H9 (cell line): ENCODE data around the gene TSPAN1. TPM values are rescaled to one million over a fixed set of nuclear protein-coding genes. Genes with fewer than 3 reads are reported as not detected.

ENCODE experiments used
- DNase-seq: peaks from one replicate; pipeline ENCODE4 v3.0.0-alpha.2; 2017
- H2AFZ ChIP-seq: one replicate; pipeline ENCODE4 v1.6.1; 2013; ENCODE audit warnings: mild to moderate bottlenecking, low read length, control low read depth, moderate library complexity
- H2AK5ac ChIP-seq: 2 replicates; pipeline ENCODE4 v1.6.1; 2013; ENCODE audit warnings: low read length, control low read depth, mixed read lengths; ENCODE audit not compliant: insufficient read length
- H2BK120ac ChIP-seq: one replicate; pipeline ENCODE4 v1.6.1; 2013; ENCODE audit warnings: low read depth, mild to moderate bottlenecking, low read length, control low read depth, inconsistent platforms; ENCODE audit not compliant: poor library complexity, severe bottlenecking
- H2BK12ac ChIP-seq: 2 replicates; pipeline ENCODE4 v1.6.1; 2013; ENCODE audit warnings: low read length, control low read depth, mixed read lengths, low read depth; ENCODE audit not compliant: insufficient read length
- H2BK15ac ChIP-seq: 2 replicates; pipeline ENCODE4 v1.6.1; 2013; ENCODE audit warnings: low read depth, low read length, control low read depth
- H2BK20ac ChIP-seq: one replicate; pipeline ENCODE4 v1.6.1; 2013; ENCODE audit warnings: low read depth, mild to moderate bottlenecking, low read length, control low read depth, inconsistent platforms; ENCODE audit not compliant: poor library complexity, severe bottlenecking
- H2BK5ac ChIP-seq: 2 replicates; pipeline ENCODE4 v1.6.1; 2013; ENCODE audit warnings: low read length, control low read depth, mixed read lengths; ENCODE audit not compliant: insufficient read length
- H3K14ac ChIP-seq: 2 replicates; pipeline ENCODE4 v1.6.1; 2013; ENCODE audit warnings: low read length, control low read depth; ENCODE audit not compliant: insufficient read depth
- H3K18ac ChIP-seq: 2 replicates; pipeline ENCODE4 v1.6.1; 2013; ENCODE audit warnings: low read depth, mild to moderate bottlenecking, mixed read lengths, low read length, control low read depth; ENCODE audit not compliant: insufficient read length
- H3K23ac ChIP-seq: 2 replicates; pipeline ENCODE4 v1.6.1; 2013; ENCODE audit warnings: low read length, control low read depth, mixed read lengths, low read depth; ENCODE audit not compliant: insufficient read length
- H3K23me2 ChIP-seq: 2 replicates; pipeline ENCODE4 v1.6.1; 2013; ENCODE audit warnings: low read depth, mild to moderate bottlenecking, mixed read lengths, low read length, control low read depth; ENCODE audit not compliant: insufficient read length, poor library complexity, severe bottlenecking
- H3K27ac ChIP-seq: 2 replicates; pipeline ENCODE4 v1.5.1; 2013; ENCODE audit warnings: low read length, control low read depth, mixed read lengths, low read depth; ENCODE audit not compliant: insufficient read length
- H3K27me3 ChIP-seq: 2 replicates; pipeline ENCODE4 v1.6.1; 2013; ENCODE audit warnings: low read length, control low read depth, inconsistent platforms; ENCODE audit not compliant: insufficient read depth
- H3K4ac ChIP-seq: 2 replicates; pipeline ENCODE4 v1.6.1; 2013; ENCODE audit warnings: low read depth, mild to moderate bottlenecking, control low read depth, inconsistent platforms, low read length, moderate library complexity
- H3K4me1 ChIP-seq: 2 replicates; pipeline ENCODE4 v1.6.1; 2013; ENCODE audit warnings: low read length, control low read depth, inconsistent platforms; ENCODE audit not compliant: insufficient read depth
- H3K4me2 ChIP-seq: 2 replicates; pipeline ENCODE4 v1.6.1; 2013; ENCODE audit warnings: low read length, control low read depth, mixed read lengths; ENCODE audit not compliant: insufficient read length, insufficient read depth
- H3K56ac ChIP-seq: 2 replicates; pipeline ENCODE4 v1.6.1; 2013; ENCODE audit warnings: low read depth, mild to moderate bottlenecking, mixed read lengths, low read length, control low read depth; ENCODE audit not compliant: insufficient read length
- H3K79me1 ChIP-seq: 2 replicates; pipeline ENCODE4 v1.6.1; 2013; ENCODE audit warnings: low read depth, mild to moderate bottlenecking, moderate library complexity, low read length, control low read depth, inconsistent platforms; ENCODE audit not compliant: insufficient read depth, poor library complexity, severe bottlenecking
- H3K79me2 ChIP-seq: 2 replicates; pipeline ENCODE4 v1.6.1; 2013; ENCODE audit warnings: low read length, control low read depth, inconsistent platforms; ENCODE audit not compliant: insufficient read depth
- H3K9ac ChIP-seq: 2 replicates; pipeline ENCODE4 v1.6.1; 2013; ENCODE audit warnings: low read length, control low read depth, mixed read lengths; ENCODE audit not compliant: insufficient read length; ENCODE audit errors: extremely low read depth
- H3K9me3 ChIP-seq: one replicate; pipeline ENCODE4 v1.6.1; 2013; ENCODE audit warnings: low read depth, low read length, inconsistent platforms; ENCODE audit not compliant: control insufficient read depth
- H3T11ph ChIP-seq: one replicate; pipeline ENCODE4 v1.6.1; 2013; ENCODE audit warnings: mild to moderate bottlenecking, low read length, control low read depth, inconsistent platforms
- H4K20me1 ChIP-seq: one replicate; pipeline ENCODE4 v1.6.1; 2013; ENCODE audit not compliant: control insufficient read depth, insufficient read length, insufficient read depth
- H4K5ac ChIP-seq: 2 replicates; pipeline ENCODE4 v1.6.1; 2013; ENCODE audit warnings: low read depth, mild to moderate bottlenecking, mixed read lengths, low read length, control low read depth; ENCODE audit not compliant: insufficient read length
- H4K8ac ChIP-seq: replicated peaks from 2 replicates; pipeline ENCODE4 v1.6.1; 2013; ENCODE audit warnings: low read length, control low read depth, mixed read lengths, low read depth; ENCODE audit not compliant: insufficient read length
- H4K91ac ChIP-seq: 2 replicates; pipeline ENCODE4 v1.6.1; 2013; ENCODE audit warnings: low read depth, mild to moderate bottlenecking, moderate library complexity, mixed read lengths, low read length, control low read depth; ENCODE audit not compliant: insufficient read length
- H3K27ac Mint-ChIP-seq, 3 experiments: 2 replicates in 2 of 3; 3 replicates in 1 of 3; pipeline ENCODE4 v1.8.0; 2020 to 2021; ENCODE audit warnings: mixed read lengths in 3 of 3, mild to moderate bottlenecking in 1 of 3, moderate library complexity in 1 of 3
- H3K27me3 Mint-ChIP-seq: 2 replicates; pipeline ENCODE4 v1.8.0; 2021; ENCODE audit warnings: low read depth, mild to moderate bottlenecking, moderate library complexity, mixed read lengths
- H3K36me3 Mint-ChIP-seq, 3 experiments: 2 replicates in 2 of 3; 3 replicates in 1 of 3; pipeline ENCODE4 v1.8.0; 2020 to 2021; ENCODE audit warnings: low read depth in 3 of 3, mixed read lengths in 3 of 3; ENCODE audit not compliant: insufficient read depth in 1 of 3
- H3K4me1 Mint-ChIP-seq, 2 experiments: 2 replicates each; pipeline ENCODE4 v1.8.0; 2020; ENCODE audit warnings: mixed read lengths in 2 of 2
- H3K4me3 Mint-ChIP-seq, 2 experiments: 2 replicates in 1 of 2; 3 replicates in 1 of 2; pipeline ENCODE4 v1.8.0; 2020 to 2021; ENCODE audit warnings: mild to moderate bottlenecking in 2 of 2, mixed read lengths in 2 of 2, moderate library complexity in 1 of 2
- H3K9me3 Mint-ChIP-seq, 2 experiments: 2 replicates in 1 of 2; 3 replicates in 1 of 2; pipeline ENCODE4 v1.8.0; 2020; ENCODE audit warnings: mild to moderate bottlenecking in 2 of 2, mixed read lengths in 2 of 2, moderate library complexity in 1 of 2
- WGBS: extraction: QIAGEN DNeasy Blood & Tissue Kit; methylation state at CpG from one replicate; pipeline ENCODE4 v1.1.7; 2013; ENCODE audit warnings: missing lambda C conversion rate, low lambda C conversion rate, mixed read lengths; ENCODE audit not compliant: insufficient read length; ENCODE audit errors: extremely low coverage; 5-methylcytosine and 5-hydroxymethylcytosine counted together
- total RNA-seq: library from RNA; stranded (reverse); gene quantifications from 2 replicates; pipeline ENCODE4 v1.2.1, GENCODE V29; 2021
- TF ChIP-seq, protein P1 (sequence below): fragments of 200-600 bp; sonication (generic); conservative IDR thresholded peaks from 3 replicates; pipeline ENCODE4 v1.8.0; 2021; ENCODE audit warnings: antibody characterized with exemption, mild to moderate bottlenecking

TSPAN1 gene
- total RNA-seq, 1 experiment from 2014 or later = not detected

DNA sequence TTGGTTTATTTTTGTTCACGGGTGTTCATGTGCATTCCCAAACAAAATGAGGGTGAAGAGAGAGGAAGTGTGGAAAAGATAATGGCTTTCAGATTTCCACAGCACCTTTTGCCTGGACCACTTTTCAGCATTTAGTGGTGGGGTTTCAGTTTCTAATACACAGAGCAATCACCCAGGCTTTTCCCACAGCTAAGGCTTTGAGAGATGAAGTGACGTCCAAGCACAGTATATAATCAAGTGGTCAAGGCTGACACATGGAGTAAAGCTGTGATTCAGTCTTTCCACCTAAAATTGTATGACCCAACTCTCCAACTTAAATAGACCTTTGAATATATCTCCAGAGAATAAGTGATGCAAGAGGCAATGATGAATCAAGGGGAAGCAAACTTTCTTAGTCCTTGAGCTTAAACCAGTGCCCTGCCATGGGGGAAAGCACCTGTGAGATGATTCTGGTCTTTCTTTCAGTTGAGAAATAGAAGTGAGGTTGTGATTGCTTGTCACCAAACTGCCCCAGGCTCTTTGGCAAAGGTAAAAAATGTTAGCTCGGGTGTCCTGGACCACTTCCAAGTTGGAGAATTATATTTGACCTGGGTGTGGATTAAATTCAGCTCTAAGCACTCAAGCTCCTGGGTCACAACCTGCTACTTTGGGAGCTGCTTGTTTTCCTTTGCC, 40.1 kb upstream of the TSPAN1 start:
- Histone ChIP-seq H3K9me3 (no peaks in the 10 kb centered on the region), H3K4me2 (no peak overlapping the region)
- no peak overlapping the region for H3K27ac Mint-ChIP-seq

More for the DNA sequence above, 40.1 kb upstream of the TSPAN1 start:
- H3K14ac ChIP-seq = no peak overlapping the region
- H4K20me1 ChIP-seq = no peaks in the 10 kb centered on the region
- no peak overlapping the region for H2BK20ac ChIP-seq
- H4K5ac ChIP-seq = no peak overlapping the region
- H2BK15ac ChIP-seq = no peak overlapping the region
- no peaks in the 10 kb centered on the region for H3K36me3 Mint-ChIP-seq
- no peaks in the 10 kb centered on the region for H3K79me1 ChIP-seq
- H3K27ac ChIP-seq = no peak overlapping the region
- peaks cover 0 to 3% of the 10 kb centered on the region in 2 experiments; a peak in 1 of 5 replicates for H3K9me3 Mint-ChIP-seq
- no peak overlapping the region for H2BK120ac ChIP-seq
- no peak overlapping the region for H4K8ac ChIP-seq
- no peak overlapping the region for H3K4me3 Mint-ChIP-seq
- peaks cover 6% of the 10 kb centered on the region; the same call in 1 of the 2 replicates for H3K4me1 ChIP-seq
- no peak overlapping the region for H3T11ph ChIP-seq
- no peaks in the 10 kb centered on the region for H3K79me2 ChIP-seq
- no peak overlapping the region for H2AK5ac ChIP-seq
- TF ChIP-seq, protein P1, sequence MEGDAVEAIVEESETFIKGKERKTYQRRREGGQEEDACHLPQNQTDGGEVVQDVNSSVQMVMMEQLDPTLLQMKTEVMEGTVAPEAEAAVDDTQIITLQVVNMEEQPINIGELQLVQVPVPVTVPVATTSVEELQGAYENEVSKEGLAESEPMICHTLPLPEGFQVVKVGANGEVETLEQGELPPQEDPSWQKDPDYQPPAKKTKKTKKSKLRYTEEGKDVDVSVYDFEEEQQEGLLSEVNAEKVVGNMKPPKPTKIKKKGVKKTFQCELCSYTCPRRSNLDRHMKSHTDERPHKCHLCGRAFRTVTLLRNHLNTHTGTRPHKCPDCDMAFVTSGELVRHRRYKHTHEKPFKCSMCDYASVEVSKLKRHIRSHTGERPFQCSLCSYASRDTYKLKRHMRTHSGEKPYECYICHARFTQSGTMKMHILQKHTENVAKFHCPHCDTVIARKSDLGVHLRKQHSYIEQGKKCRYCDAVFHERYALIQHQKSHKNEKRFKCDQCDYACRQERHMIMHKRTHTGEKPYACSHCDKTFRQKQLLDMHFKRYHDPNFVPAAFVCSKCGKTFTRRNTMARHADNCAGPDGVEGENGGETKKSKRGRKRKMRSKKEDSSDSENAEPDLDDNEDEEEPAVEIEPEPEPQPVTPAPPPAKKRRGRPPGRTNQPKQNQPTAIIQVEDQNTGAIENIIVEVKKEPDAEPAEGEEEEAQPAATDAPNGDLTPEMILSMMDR = no peak
- no peak overlapping the region for H3K23ac ChIP-seq
- no peak overlapping the region for H4K91ac ChIP-seq
- WGBS = no CpG with 5 or more reads among the region's 3 CpGs
- H3K27me3 ChIP-seq = no peaks in the 10 kb centered on the region; the same call in 1 of the 2 replicates
- DNase-seq = no peak
- H2BK12ac ChIP-seq = no peak overlapping the region
- peaks cover 20% of the 10 kb centered on the region for H3K27me3 Mint-ChIP-seq
- H2BK5ac ChIP-seq = no peak overlapping the region
- no peak overlapping the region for H3K4ac ChIP-seq
- H3K4me1 Mint-ChIP-seq = peaks cover 25 to 34% of the 10 kb centered on the region in 2 experiments
- no peak overlapping the region for H2AFZ ChIP-seq
- H3K9ac ChIP-seq = no peak overlapping the region
- H3K18ac ChIP-seq = no peak overlapping the region
- peaks cover 15% of the 10 kb centered on the region for H3K23me2 ChIP-seq
- no peak overlapping the region for H3K56ac ChIP-seq
